ENCODE data around the gene SPATC1L.
A peak's percentile ranks its signal among the peaks of the same experiment; 100 is the strongest.

The SPATC1L gene

GRCh38 chr21:46115441-46116188 lies 68.6 kb downstream of the SPATC1L start:
- TF ChIP-seq Cebpa-rat (IDR thresholded peaks at IDR 0.05), result no peak
- Histone ChIP-seq H3K9me3 (replicated peaks in 1 of 11) (peaks cover 10 to 21% (median 14%) of the 10 kb centered on the region in 11 experiments), H3K27ac (no peak overlapping the region), H3K4me3 (no peak overlapping the region), H3K36me3 (peaks cover 10 to 42% (median 23%) of the 10 kb centered on the region in 11 experiments; a peak in 17 of 22 replicates), H3K4me1 (peaks cover 0 to 53% (median 44%) of the 10 kb centered on the region in 10 experiments; a peak in 16 of 20 replicates), H3K27me3 (no peaks in the 10 kb centered on the region), H3K4me2 (peak overlapping the region in 6 of 11 experiments; percentile 39 to 73 (median 54); a peak in 8 of 22 replicates), H4K20me1 (peaks cover 0 to 28% (median 0%) of the 10 kb centered on the region in 11 experiments; a peak in 7 of 22 replicates), H3K9ac (no peak overlapping the region)

- Histone ChIP-seq H3K4me2 (no peak overlapping the region), H3K27ac (no peak overlapping the region), H3K4me3 (no peak overlapping the region), H3K27me3 (no peaks in the 10 kb centered on the region), H4K20me1 (peaks cover 0 to 28% (median 0%) of the 10 kb centered on the region in 11 experiments; a peak in 7 of 22 replicates), H3K36me3 (peaks cover 10 to 42% (median 23%) of the 10 kb centered on the region in 11 experiments; a peak in 17 of 22 replicates), H3K9me3 (replicated peaks in 1 of 11) (peaks cover 10 to 21% (median 14%) of the 10 kb centered on the region in 11 experiments), H3K9ac (no peak overlapping the region), H3K4me1 (peaks cover 0 to 46% (median 37%) of the 10 kb centered on the region in 10 experiments; a peak in 16 of 20 replicates)
- TF ChIP-seq Cebpa-rat (IDR thresholded peaks at IDR 0.05), result no peak
Observed at GRCh38 chr21:46114963-46115362, 69.3 kb downstream of the SPATC1L start.

GRCh38 chr21:46113497-46114176 lies 70.6 kb downstream of the SPATC1L start:
- no peak overlapping the region for H3K4me2 ChIP-seq

GRCh38 chr21:46112725-46113215 lies 71.5 kb downstream of the SPATC1L start:
- peaks cover 10 to 42% (median 23%) of the 10 kb centered on the region in 11 experiments; a peak in 17 of 22 replicates for H3K36me3 ChIP-seq
- H3K4me2 ChIP-seq, result no peak overlapping the region
- H4K20me1 ChIP-seq, result peaks cover 0 to 16% (median 0%) of the 10 kb centered on the region in 11 experiments; a peak in 7 of 22 replicates
- peaks cover 24 to 38% (median 31%) of the 10 kb centered on the region in 11 experiments for H3K9me3 ChIP-seq (replicated peaks in 1 of 11)
- H3K27ac ChIP-seq, result no peak overlapping the region
- no peaks in the 10 kb centered on the region for H3K27me3 ChIP-seq
- peaks cover 0 to 24% (median 21%) of the 10 kb centered on the region in 10 experiments; a peak in 16 of 20 replicates for H3K4me1 ChIP-seq
- no peak for TF ChIP-seq Cebpa-rat (IDR thresholded peaks at IDR 0.05)
- H3K4me3 ChIP-seq, result no peak overlapping the region
- no peak overlapping the region for H3K9ac ChIP-seq

More at GRCh38 chr21:46113497-46114176, 70.6 kb downstream of the SPATC1L start:
- TF ChIP-seq Cebpa-rat (IDR thresholded peaks at IDR 0.05), result no peak
- peaks cover 10 to 42% (median 23%) of the 10 kb centered on the region in 11 experiments; a peak in 17 of 22 replicates for H3K36me3 ChIP-seq
- peaks cover 0 to 25% (median 0%) of the 10 kb centered on the region in 11 experiments; a peak in 7 of 22 replicates for H4K20me1 ChIP-seq
- no peak overlapping the region for H3K4me3 ChIP-seq
- no peak overlapping the region for H3K27ac ChIP-seq
- peaks cover 15 to 30% (median 22%) of the 10 kb centered on the region in 11 experiments for H3K9me3 ChIP-seq (replicated peaks in 1 of 11)
- peaks cover 0 to 33% (median 28%) of the 10 kb centered on the region in 10 experiments; a peak in 16 of 20 replicates for H3K4me1 ChIP-seq
- no peaks in the 10 kb centered on the region for H3K27me3 ChIP-seq
- no peak overlapping the region for H3K9ac ChIP-seq

GRCh38 chr21:46111857-46112724 lies 72.2 kb downstream of the SPATC1L start:
- Histone ChIP-seq H3K9ac (no peak overlapping the region), H3K36me3 (peaks cover 10 to 42% (median 23%) of the 10 kb centered on the region in 11 experiments; a peak in 17 of 22 replicates), H3K4me2 (no peak overlapping the region), H3K4me3 (no peak overlapping the region), H3K4me1 (peaks cover 0 to 18% (median 14%) of the 10 kb centered on the region in 10 experiments; a peak in 16 of 20 replicates), H3K27me3 (no peaks in the 10 kb centered on the region), H3K27ac (no peak overlapping the region), H4K20me1 (peaks cover 0 to 9% (median 0%) of the 10 kb centered on the region in 11 experiments; a peak in 4 of 22 replicates), H3K9me3 (replicated peaks in 1 of 11) (peaks cover 31 to 45% (median 38%) of the 10 kb centered on the region in 11 experiments)
- no peak for TF ChIP-seq Cebpa-rat (IDR thresholded peaks at IDR 0.05)

- Histone ChIP-seq H3K27ac (no peak overlapping the region), H3K27me3 (no peaks in the 10 kb centered on the region), H3K36me3 (peaks cover 10 to 39% (median 23%) of the 10 kb centered on the region in 11 experiments; a peak in 17 of 22 replicates), H3K4me1 (peaks cover 0 to 8% (median 6%) of the 10 kb centered on the region in 10 experiments; a peak in 17 of 20 replicates), H3K9me3 (replicated peaks in 1 of 11) (peaks cover 36 to 52% (median 43%) of the 10 kb centered on the region in 11 experiments), H4K20me1 (peaks cover 0 to 7% (median 0%) of the 10 kb centered on the region in 11 experiments; a peak in 2 of 22 replicates), H3K4me2 (no peak overlapping the region), H3K4me3 (no peak overlapping the region), H3K9ac (no peak overlapping the region)
- no peak for TF ChIP-seq Cebpa-rat (IDR thresholded peaks at IDR 0.05)
Observed at GRCh38 chr21:46111193-46111571, 73.1 kb downstream of the SPATC1L start.
